IMR-90 (cell line): ENCODE measurements around the gene RSRC1. TPM values are rescaled to one million over a fixed set of nuclear protein-coding genes. Genes with fewer than 3 reads are reported as not detected.

Experiments
- ATAC-seq: fragments of 200-7000 bp; cut with Tn5 transposase; 2 replicates; pipeline ENCODE4 v1.9.1; 2020; ENCODE audit warnings: low read depth, mild to moderate bottlenecking, moderate library complexity
- BruUV-seq: library from RNA; stranded (reverse); fragments of 400-500 nt; replicated peaks from 2 replicates; lab custom pipeline; 2021; lab: Mats Ljungman, UMichigan
- CTCF ChIA-PET: fragments of 300-600 bp; formaldehyde crosslinking; extraction: SDS; loops from one replicate; lab custom pipeline; 2021; ENCODE audit warnings: antibody characterized with exemption; lab: Yijun Ruan, JAX
- POLR2A ChIA-PET: fragments of 300-600 bp; sonication (Branson Sonifier 250); formaldehyde crosslinking; loops from one replicate; lab custom pipeline; 2022; ENCODE audit warnings: antibody characterized with exemption; ENCODE audit not compliant: unreplicated experiment; lab: Charles Lee
- DNase-seq: peaks from one replicate; pipeline ENCODE4 v3.0.0; 2013
- H2AFZ ChIP-seq: replicated peaks from 2 replicates; pipeline ENCODE3; 2013; ENCODE audit warnings: low read length, mild to moderate bottlenecking; ENCODE audit not compliant: poor library complexity
- H2AK5ac ChIP-seq: 2 replicates; pipeline ENCODE4 v1.6.1; 2013; ENCODE audit warnings: low read depth, low read length, inconsistent platforms
- H2AK9ac ChIP-seq: replicated peaks from 2 replicates; pipeline ENCODE3; 2013; ENCODE audit warnings: mild to moderate bottlenecking, low read depth, low read length, moderate library complexity; ENCODE audit not compliant: poor library complexity
- H2BK120ac ChIP-seq: 2 replicates; pipeline ENCODE4 v1.6.1; 2013; ENCODE audit warnings: low read depth, low read length, inconsistent platforms
- H2BK15ac ChIP-seq: 3 replicates; pipeline ENCODE4 v1.6.1; 2013; ENCODE audit warnings: low read depth, low read length, inconsistent platforms
- H2BK20ac ChIP-seq: 2 replicates; pipeline ENCODE4 v1.6.1; 2013; ENCODE audit warnings: low read depth, mild to moderate bottlenecking, inconsistent platforms, low read length, moderate library complexity
- H2BK5ac ChIP-seq: 2 replicates; pipeline ENCODE4 v1.6.1; 2013; ENCODE audit warnings: mild to moderate bottlenecking, low read depth, low read length, inconsistent platforms; ENCODE audit not compliant: poor library complexity, severe bottlenecking
- H3K14ac ChIP-seq: replicated peaks from 2 replicates; pipeline ENCODE4 v1.6.1; 2013; ENCODE audit warnings: low read depth, low read length, inconsistent platforms
- H3K18ac ChIP-seq: 2 replicates; pipeline ENCODE4 v1.6.1; 2013; ENCODE audit warnings: low read depth, low read length, control low read depth
- H3K23ac ChIP-seq: 2 replicates; pipeline ENCODE4 v1.6.1; 2013; ENCODE audit warnings: low read depth, low read length, inconsistent platforms
- H3K27ac ChIP-seq: 2 replicates; pipeline ENCODE4 v1.5.1; 2013; ENCODE audit warnings: mild to moderate bottlenecking, control low read depth, low read length; ENCODE audit not compliant: insufficient read depth
- H3K27me3 ChIP-seq: 2 replicates; pipeline ENCODE4 v1.6.1; 2013; ENCODE audit warnings: low read length; ENCODE audit not compliant: control insufficient read depth, insufficient read depth
- H3K36me3 ChIP-seq: 2 replicates; pipeline ENCODE4 v1.6.1; 2013; ENCODE audit warnings: low read length, mixed read lengths; ENCODE audit not compliant: control insufficient read depth, insufficient read depth
- H3K4ac ChIP-seq: 2 replicates; pipeline ENCODE4 v1.6.1; 2013; ENCODE audit warnings: low read depth, low read length, inconsistent platforms
- H3K4me1 ChIP-seq: 2 replicates; pipeline ENCODE4 v1.6.1; 2013; ENCODE audit warnings: low read length, mixed read lengths; ENCODE audit not compliant: control insufficient read depth, insufficient read depth
- H3K4me2 ChIP-seq: 2 replicates; pipeline ENCODE4 v1.6.1; 2013; ENCODE audit warnings: low read depth, mild to moderate bottlenecking, control low read depth, low read length, moderate library complexity
- H3K4me3 ChIP-seq: 2 replicates; pipeline ENCODE4 v1.5.1; 2013; ENCODE audit warnings: low read depth, mild to moderate bottlenecking, control low read depth, low read length, moderate library complexity; ENCODE audit not compliant: insufficient read depth
- H3K56ac ChIP-seq: 2 replicates; pipeline ENCODE4 v1.6.1; 2013; ENCODE audit warnings: low read length, inconsistent platforms; ENCODE audit not compliant: insufficient read depth; ENCODE audit errors: extremely low read depth
- H3K79me1 ChIP-seq, 2 experiments: 2 replicates each; pipeline ENCODE4 v1.6.1; 2013; ENCODE audit warnings: low read length in 2 of 2, inconsistent platforms in 1 of 2, low read depth in 1 of 2
- H3K9ac ChIP-seq: 2 replicates; pipeline ENCODE4 v1.6.1; 2013; ENCODE audit warnings: low read depth, low read length, control low read depth
- H3K9me1 ChIP-seq: 2 replicates; pipeline ENCODE4 v1.6.1; 2013; ENCODE audit warnings: low read length, inconsistent platforms; ENCODE audit not compliant: insufficient read depth
- H3K9me3 ChIP-seq: 2 replicates; pipeline ENCODE4 v1.6.1; 2013; ENCODE audit warnings: low read length; ENCODE audit not compliant: control insufficient read depth, insufficient read depth
- H4K20me1 ChIP-seq: 2 replicates; pipeline ENCODE4 v1.6.1; 2013; ENCODE audit warnings: low read length, inconsistent platforms; ENCODE audit not compliant: insufficient read depth
- H4K5ac ChIP-seq: 2 replicates; pipeline ENCODE4 v1.6.1; 2013; ENCODE audit warnings: mild to moderate bottlenecking, low read depth, low read length, control low read depth
- H4K8ac ChIP-seq, 2 experiments: 2 replicates each; pipeline ENCODE4 v1.6.1; 2013; ENCODE audit warnings: low read depth in 2 of 2, low read length in 2 of 2, control low read depth in 1 of 2, inconsistent platforms in 1 of 2
- H4K91ac ChIP-seq: 2 replicates; pipeline ENCODE4 v1.6.1; 2013; ENCODE audit warnings: low read depth, low read length, inconsistent platforms; ENCODE audit not compliant: insufficient read depth
- BHLHE40 ChIP-seq: fragments of 150-350 bp; IDR thresholded peaks from 2 replicates; pipeline ENCODE4 v1.6.1; 2016; ENCODE audit warnings: mild to moderate bottlenecking, low read depth, low read length
- NFE2L2 ChIP-seq: fragments of 150-350 bp; IDR thresholded peaks from 2 replicates; pipeline ENCODE4 v1.6.1; 2016; ENCODE audit warnings: low read depth, mild to moderate bottlenecking, low read length
- RCOR1 ChIP-seq: IDR thresholded peaks from 2 replicates; pipeline ENCODE4 v1.6.1; 2012; ENCODE audit warnings: mild to moderate bottlenecking, low read length, improper control_type of control experiment; ENCODE audit not compliant: insufficient replicate concordance
- SMC3 ChIP-seq: fragments of 150-350 bp; IDR thresholded peaks from 2 replicates; pipeline ENCODE4 v1.6.1; 2016; ENCODE audit warnings: low read depth, mild to moderate bottlenecking, antibody characterized with exemption, low read length, moderate library complexity
- WGBS, 2 experiments: methylation state at CpG; one replicate each; pipeline versions ENCODE4 v1.1.5 to v1.1.7; 2013; ENCODE audit warnings: missing lambda C conversion rate in 2 of 2; ENCODE audit not compliant: insufficient read length in 1 of 2; ENCODE audit errors: extremely low coverage in 2 of 2; 5-methylcytosine and 5-hydroxymethylcytosine counted together
- dilution Hi-C: fragments of 300-500 bp; cut with HindIII; formaldehyde crosslinking; loops from one replicate; pipeline ENCODE4 v1.14.3; 2018; ENCODE audit warnings: low sequenced_read_pairs; ENCODE audit not compliant: unreplicated experiment
- in situ Hi-C: fragments of 300-500 bp; cut with MboI; formaldehyde crosslinking; loops from 3 replicates; pipeline ENCODE4 v1.14.3; 2019; ENCODE audit warnings: low sequenced_read_pairs, inconsistent platforms, mixed read lengths
- intact Hi-C: fragments of 100-400 bp; cut with micrococcal nuclease; formaldehyde crosslinking; loops from 2 replicates; pipeline ENCODE4 v1.10.0; 2022
- polyA plus RNA-seq, 3 experiments: library from polyadenylated mRNA; depleted of rRNA; stranded (reverse); fragments of >200 nt; gene quantifications; 2 replicates each; pipeline ENCODE4 v1.2.3, GENCODE V29; 2012; ENCODE audit warnings: low replicate concordance in 1 of 3
- total RNA-seq: library from RNA; depleted of rRNA; stranded (reverse); fragments of >200 nt; gene quantifications from 2 replicates; pipeline ENCODE4 v1.2.3, GENCODE V29; 2012
- TF ChIP-seq, protein P1 (sequence below): fragments of 150-350 bp; IDR thresholded peaks from 2 replicates; pipeline ENCODE4 v1.6.1; 2016; ENCODE audit warnings: low read depth, mild to moderate bottlenecking, low read length, moderate library complexity, borderline replicate concordance

RSRC1 gene
- total and polyA plus RNA-seq, 2 of the 4 experiments (the other 2 are of a cell fraction), result 3.8 to 41.8 TPM

DNA sequence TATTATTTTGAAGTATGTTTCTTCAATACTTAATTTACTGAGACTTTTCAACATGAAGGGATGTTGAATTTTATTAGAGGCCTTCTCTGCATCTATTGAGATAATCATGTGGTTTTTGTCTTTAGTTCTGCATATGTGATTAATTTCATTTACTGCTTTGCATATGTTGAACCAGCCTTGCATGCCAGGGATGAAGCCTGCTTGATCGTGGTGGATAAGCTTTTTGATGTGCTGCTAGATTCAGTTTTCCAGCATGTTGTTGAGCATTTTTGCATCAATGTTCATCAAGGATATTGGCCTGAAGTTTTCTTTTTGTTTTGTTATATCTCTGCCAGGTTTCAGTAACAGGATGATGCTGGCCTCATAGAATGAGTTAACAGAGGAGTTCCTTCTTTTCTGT lies 134.4 kb downstream of the RSRC1 start:
- intact Hi-C loops, result no loop called here
- ChIA-PET CTCF (interaction anchor here (0.6 kb wide), 1 partner anchor 546 kb away, joined by 3 read pairs; no protein-coding TSS in a partner anchor), POLR2A (no interaction called here)

More for the DNA sequence above, 134.4 kb downstream of the RSRC1 start:
- no peak overlapping the region for H4K91ac ChIP-seq
- H3K9ac ChIP-seq, result no peak overlapping the region
- no peaks in the 10 kb centered on the region for H3K4me1 ChIP-seq
- 80% methylated on average over 1 of the region's 1 CpG; no CpG with 5 or more reads in 1 of the 2 experiments for WGBS, 2 experiments
- H2AK9ac ChIP-seq, result no peak overlapping the region
- no peak overlapping the region for H2BK5ac ChIP-seq
- no peaks in the 10 kb centered on the region; a peak in 1 of 4 replicates for H3K79me1 ChIP-seq
- in situ Hi-C loops, result no loop called here
- H4K5ac ChIP-seq, result no peak overlapping the region
- no peaks in the 10 kb centered on the region for H3K9me3 ChIP-seq
- no peak overlapping the region for H3K4me2 ChIP-seq
- H3K9me1 ChIP-seq, result no peaks in the 10 kb centered on the region; the same call in 1 of the 2 replicates
- no peaks in the 10 kb centered on the region for H3K27me3 ChIP-seq
- H2BK120ac ChIP-seq, result no peak overlapping the region
- no peak overlapping the region for H2AK5ac ChIP-seq
- H3K14ac ChIP-seq, result no peak overlapping the region
- H3K23ac ChIP-seq, result no peak overlapping the region
- H3K4me3 ChIP-seq, result no peak overlapping the region
- no peaks in the 10 kb centered on the region for H3K36me3 ChIP-seq
- H3K18ac ChIP-seq, result no peak overlapping the region
- H3K56ac ChIP-seq, result no peak overlapping the region
- DNase-seq, result no peak
- no peak overlapping the region for H2AFZ ChIP-seq
- TF ChIP-seq RCOR1, result no peak
- TF ChIP-seq, protein P1, sequence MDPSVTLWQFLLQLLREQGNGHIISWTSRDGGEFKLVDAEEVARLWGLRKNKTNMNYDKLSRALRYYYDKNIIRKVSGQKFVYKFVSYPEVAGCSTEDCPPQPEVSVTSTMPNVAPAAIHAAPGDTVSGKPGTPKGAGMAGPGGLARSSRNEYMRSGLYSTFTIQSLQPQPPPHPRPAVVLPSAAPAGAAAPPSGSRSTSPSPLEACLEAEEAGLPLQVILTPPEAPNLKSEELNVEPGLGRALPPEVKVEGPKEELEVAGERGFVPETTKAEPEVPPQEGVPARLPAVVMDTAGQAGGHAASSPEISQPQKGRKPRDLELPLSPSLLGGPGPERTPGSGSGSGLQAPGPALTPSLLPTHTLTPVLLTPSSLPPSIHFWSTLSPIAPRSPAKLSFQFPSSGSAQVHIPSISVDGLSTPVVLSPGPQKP, result no peak
- no peak for TF ChIP-seq BHLHE40
- TF ChIP-seq NFE2L2, result no peak
- no peak for TF ChIP-seq SMC3
- dilution Hi-C loops, result no loop called here
- H2BK15ac ChIP-seq, result no peak overlapping the region
- no peak overlapping the region for H3K4ac ChIP-seq
- no peak for ATAC-seq
- H4K20me1 ChIP-seq, result no peaks in the 10 kb centered on the region
- no TSS peak for BruUV-seq
- H3K27ac ChIP-seq, result no peak overlapping the region
- no peak overlapping the region for H4K8ac ChIP-seq
- H2BK20ac ChIP-seq, result no peak overlapping the region
